Left cardiac atrium (tissue), 4 donors: ENCODE data around the gene LTBP4. TPM values are rescaled to one million over a fixed set of nuclear protein-coding genes. Genes with fewer than 3 reads are reported as not detected.

Experiments used
- ATAC-seq, 2 donors: fragments of 200-7000 bp; cut with Tn5 transposase; one replicate each; pipeline ENCODE4 v1.9.1; 2020; ENCODE audit warnings: mild to moderate bottlenecking in 2 of 2, moderate library complexity in 2 of 2
- DNase-seq: peaks from one replicate; pipeline ENCODE4 v3.0.0-alpha.2; 2020
- intact Hi-C, 2 donors: fragments of 100-400 bp; cut with DNase I; formaldehyde crosslinking; loops; one replicate each; pipeline versions ENCODE4 v1.14.1 to v1.15.1; 2022 to 2023
- total RNA-seq, 2 donors: library from RNA; stranded (reverse); fragmentation: NEBNext Ultra II Directional; extraction: Animal tissue kit (Norgen Biotek cat#: 25700); gene quantifications; one replicate each; pipeline ENCODE4 v1.2.1, GENCODE V29; 2021
- donor health status: DM: no; HTN: yes; CAD: no.
- donor health status: DM: no; HTN: yes; CAD: no; lungs with severe emphysema.
- donor health status: DM: yes; HTN: yes; CAD: no.
- donor health status: Dilated cardiomyopathy.

LTBP4 gene
- total RNA-seq, 2 donors from 2014 or later, result 272 to 361 TPM

- intact Hi-C loops, result no loop called here
- DNase-seq, result no peak
- no peak for ATAC-seq
These were observed 30.2 kb upstream of the LTBP4 start for GRCh38 chr19:40571005-40571318.

GRCh38 chr19:40571831-40572495 lies 29.2 kb upstream of the LTBP4 start:
- DNase-seq (no peak), ATAC-seq (no peak)
- intact Hi-C loops, result no loop called here

- no peak for DNase-seq
- intact Hi-C loops, result no loop called here
- ATAC-seq, result no peak
These were observed 25.8 kb upstream of the LTBP4 start for GRCh38 chr19:40575326-40575725.

DNA sequence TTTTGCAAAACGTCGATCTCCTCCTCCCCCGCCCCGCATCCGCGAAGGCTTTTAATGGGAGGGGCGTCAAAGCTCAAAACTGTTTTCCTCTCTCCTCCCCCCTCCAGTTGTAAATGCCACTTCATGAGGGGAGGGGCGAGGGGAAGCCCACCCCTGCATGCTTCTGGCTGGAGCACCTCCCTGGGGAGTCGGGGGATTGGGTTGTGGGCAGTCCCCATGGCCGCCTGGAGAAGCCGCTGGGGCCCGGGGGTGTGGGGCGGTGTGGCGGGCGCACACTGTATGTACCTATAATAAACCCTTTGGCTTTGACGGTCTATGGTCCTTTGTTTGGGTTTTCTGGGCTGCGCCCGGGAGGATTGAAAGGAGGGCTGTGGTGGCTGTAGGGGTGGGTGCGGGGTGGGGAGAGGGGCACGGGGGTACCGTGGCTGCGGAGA lies 25.0 kb upstream of the LTBP4 start:
- ATAC-seq (peak in 1 of 2 donors; percentile 5), DNase-seq (no peak)
- intact Hi-C loops, result no loop called here

DNA sequence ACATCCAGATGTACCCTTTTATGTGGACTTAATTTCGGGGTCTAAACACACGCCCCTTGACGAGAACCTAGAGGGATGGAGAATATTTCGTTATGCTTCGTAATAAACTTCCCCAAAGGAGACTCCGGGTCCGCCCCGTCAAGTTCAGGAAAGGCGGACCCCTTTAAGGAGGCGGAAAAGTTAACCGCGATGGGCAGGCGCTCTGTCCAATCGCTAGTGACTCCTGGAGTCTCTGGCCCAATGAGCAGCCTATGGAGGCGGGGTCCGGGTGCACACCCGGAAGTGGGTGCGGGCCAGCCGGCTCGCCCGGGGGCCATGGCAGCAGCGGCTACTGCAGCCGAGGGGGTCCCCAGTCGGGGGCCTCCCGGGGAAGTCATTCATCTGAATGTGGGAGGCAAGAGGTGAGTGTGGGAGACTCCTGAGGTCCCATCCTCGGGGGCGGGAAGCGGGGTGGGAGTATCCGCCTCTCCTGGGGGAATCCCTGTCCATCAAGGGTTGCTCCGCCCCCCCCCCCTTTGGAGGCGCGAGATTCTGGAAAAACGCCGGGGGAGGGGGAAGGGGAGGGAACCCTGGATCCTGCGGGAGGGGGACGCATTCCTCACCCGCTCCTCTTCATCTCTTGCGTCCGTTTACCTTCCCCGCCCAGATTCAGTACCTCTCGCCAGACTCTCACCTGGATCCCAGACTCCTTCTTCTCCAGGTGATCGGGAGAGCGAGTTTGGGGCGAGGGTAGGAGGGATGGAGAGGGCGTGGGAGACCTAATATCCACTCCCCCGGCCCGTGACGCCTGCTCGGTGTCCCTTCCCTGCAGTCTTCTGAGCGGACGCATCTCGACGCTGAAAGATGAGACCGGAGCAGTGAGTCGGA lies 24.4 kb upstream of the LTBP4 start, which contains the start of gene SHKBP1:
SHKBP1 (plus strand) TSS at position 289 of the 867 bp plus-strand sequence; CDS start at position 316, 27 bp downstream.
- intact Hi-C loops, result no loop called here

DNA sequence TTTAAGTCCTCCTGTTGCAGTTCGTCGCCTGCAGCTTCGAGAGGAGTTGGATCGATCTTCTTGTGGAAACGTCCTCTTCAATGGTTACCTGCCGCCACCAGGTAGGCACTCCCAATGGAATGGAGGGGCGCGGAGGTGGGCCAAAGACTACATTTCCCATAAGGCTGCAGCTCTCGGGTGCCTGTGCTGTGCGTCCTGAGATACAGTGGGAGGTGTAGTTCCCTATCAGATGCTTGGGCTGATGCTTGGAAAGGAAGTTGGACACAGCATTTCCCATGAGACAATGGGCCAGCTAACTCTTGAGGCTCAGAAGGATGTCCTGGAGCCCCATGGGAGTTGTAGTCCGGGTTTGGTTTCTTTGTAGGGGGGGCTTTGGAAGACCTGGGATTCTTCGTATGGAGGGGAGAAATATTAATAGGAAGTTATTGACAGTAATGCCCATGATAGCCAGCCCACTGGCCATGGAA lies 22.7 kb upstream of the LTBP4 start:
- no peak for ATAC-seq

More for the DNA sequence above, 24.4 kb upstream of the LTBP4 start, which contains the start of gene SHKBP1:
- ATAC-seq (peak; percentile 99), DNase-seq (peak; percentile 96)

GRCh38 chr19:40580619-40581018 lies 20.6 kb upstream of the LTBP4 start:
- DNase-seq (no peak), ATAC-seq (no peak)
- intact Hi-C loops, result no loop called here

More for the DNA sequence above, 22.7 kb upstream of the LTBP4 start:
- intact Hi-C loops, result no loop called here
- DNase-seq, result no peak

GRCh38 chr19:40581531-40581930 lies 19.6 kb upstream of the LTBP4 start:
- intact Hi-C loops, result no loop called here
- ATAC-seq, result no peak
- no peak for DNase-seq

GRCh38 chr19:40582467-40582866 lies 18.7 kb upstream of the LTBP4 start:
- ATAC-seq, result no peak
- intact Hi-C loops, result no loop called here
- DNase-seq, result no peak

GRCh38 chr19:40583283-40583682 lies 17.9 kb upstream of the LTBP4 start:
- no peak for ATAC-seq
- intact Hi-C loops, result no loop called here

DNA sequence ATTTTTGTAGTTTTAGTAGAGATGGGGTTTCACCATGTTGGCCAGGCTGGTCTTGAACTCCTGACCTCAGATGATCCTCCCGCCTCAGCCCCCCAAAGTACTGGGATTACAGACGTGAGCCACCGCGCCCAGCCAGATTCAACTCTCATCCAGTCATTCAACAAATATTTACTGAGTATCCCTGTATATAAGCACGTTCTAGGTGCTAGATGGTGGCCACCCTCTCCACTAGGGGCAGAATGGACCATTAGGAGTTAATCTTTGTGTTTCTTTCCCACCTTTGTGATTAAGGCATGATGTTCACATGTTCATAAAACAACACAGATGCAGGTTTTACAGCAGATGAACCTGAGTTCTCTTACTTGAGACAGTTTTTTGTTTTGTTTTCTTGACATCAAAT lies 17.2 kb upstream of the LTBP4 start:
- ATAC-seq, result no peak
- intact Hi-C loops, result no loop called here

More at GRCh38 chr19:40583283-40583682, 17.9 kb upstream of the LTBP4 start:
- no peak for DNase-seq

DNA sequence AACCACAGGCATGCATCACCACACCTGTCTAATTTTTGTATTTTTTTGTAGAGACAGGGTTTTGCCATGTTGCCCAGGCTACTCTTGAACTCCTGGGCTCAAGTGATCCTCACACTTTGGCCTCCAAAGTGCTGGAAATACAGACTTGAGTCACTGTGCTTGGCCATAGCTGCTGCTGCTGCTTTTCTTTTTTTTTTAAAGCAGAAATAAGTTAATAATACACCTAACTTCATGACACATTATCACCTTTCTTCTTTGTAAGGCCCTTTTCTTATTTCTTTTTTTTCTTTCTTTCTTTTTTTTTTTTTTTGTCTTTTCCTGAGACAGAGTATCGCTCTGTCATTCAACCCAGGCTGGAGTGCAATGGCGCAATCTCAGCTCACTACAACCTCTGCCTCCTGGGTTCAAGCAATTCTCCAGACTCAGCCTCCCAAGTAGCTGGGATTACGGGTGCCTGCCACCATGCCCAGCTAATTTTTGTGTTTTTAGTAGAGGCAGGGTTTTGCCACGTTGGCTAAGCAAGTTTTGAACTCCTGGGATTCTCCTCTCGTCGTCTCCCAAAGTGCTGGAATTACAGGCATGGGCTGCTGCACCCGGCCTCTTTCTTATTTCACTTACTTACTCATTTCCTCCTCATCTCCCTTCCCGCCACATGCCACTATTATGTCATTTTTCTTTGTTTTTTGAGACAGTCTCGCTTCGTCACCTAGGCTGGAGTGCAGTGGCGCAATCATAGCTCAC lies 15.8 kb upstream of the LTBP4 start:
- DNase-seq (no peak), ATAC-seq (no peak)
- intact Hi-C loops, result no loop called here

More for the DNA sequence above, 17.2 kb upstream of the LTBP4 start:
- no peak for DNase-seq

DNA sequence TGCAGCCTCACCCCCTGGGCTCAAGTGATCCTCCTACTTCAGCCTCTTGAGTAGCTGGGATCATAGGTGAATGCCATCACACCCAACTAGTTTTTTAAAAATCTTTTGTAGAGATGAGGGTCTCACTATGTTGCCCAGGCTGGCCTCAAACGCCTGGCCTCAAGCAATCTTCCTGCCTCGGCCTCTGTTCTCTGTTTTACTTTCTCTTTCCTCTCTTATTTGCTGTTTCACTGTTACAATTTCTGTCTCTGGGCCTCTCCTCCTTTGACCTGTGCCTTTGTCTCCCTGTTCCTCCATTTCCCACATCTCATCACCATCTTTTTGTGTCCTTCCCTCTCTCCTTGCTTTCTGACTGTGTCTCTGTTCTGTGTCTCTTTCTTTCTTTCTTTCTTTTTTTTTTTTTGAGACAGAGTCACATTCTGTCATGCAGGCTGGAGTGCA lies 15.2 kb upstream of the LTBP4 start:
- ATAC-seq, result no peak

DNA sequence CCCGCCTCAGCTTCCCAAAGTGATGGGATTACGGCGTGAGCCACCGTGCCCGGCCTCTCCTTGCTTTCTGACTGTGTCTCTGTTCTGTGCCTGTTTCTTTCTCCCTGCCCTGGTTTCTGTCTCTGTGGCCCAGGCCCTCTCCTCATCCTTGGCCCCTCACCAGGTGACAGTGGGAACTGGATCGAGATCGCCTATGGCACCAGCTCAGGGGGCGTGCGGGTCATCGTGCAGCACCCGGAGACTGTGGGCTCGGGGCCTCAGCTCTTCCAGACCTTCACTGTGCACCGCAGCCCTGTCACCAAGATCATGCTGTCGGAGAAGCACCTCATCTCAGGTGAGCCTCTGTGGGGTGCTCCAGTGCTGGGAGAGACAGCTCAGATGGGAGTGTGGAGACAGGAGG lies 14.6 kb upstream of the LTBP4 start:
- ATAC-seq, result no peak
- no peak for DNase-seq

More for the DNA sequence above, 15.2 kb upstream of the LTBP4 start:
- intact Hi-C loops, result no loop called here
- no peak for DNase-seq

DNA sequence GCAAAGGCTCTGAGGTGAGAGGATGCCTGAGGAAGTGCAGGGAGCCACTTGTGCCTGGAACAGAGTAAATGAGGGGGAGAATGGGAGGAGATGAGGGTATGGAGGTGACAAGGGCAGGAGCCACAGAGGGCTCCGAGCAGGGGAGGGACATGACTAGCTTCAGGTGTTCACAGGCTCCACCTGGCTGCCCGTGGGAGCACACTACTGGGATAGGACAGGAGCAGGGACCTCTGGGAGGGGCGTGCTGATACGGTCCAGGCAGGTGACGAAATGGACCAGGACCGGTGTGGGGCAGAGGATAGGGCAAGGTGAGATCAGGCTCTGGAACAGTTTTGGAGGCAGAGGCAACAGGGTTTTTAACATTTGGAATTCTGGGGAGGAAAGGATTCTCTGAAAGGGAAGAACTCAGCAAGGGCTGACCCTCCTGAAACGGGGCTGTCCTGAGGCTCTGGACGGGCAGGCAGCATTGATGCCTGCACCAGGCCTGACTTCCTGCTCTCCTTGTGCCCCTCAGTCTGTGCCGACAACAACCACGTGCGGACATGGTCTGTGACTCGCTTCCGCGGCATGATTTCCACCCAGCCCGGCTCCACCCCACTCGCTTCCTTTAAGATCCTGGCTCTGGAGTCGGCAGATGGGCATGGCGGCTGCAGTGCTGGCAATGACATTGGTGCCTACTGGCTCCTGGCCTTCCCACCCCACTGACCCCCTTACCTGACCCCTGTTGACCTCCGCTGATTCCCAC lies 12.9 kb upstream of the LTBP4 start:
- DNase-seq (no peak), ATAC-seq (no peak)
- intact Hi-C loops, result no loop called here

More for the DNA sequence above, 14.6 kb upstream of the LTBP4 start:
- intact Hi-C loops, result no loop called here

DNA sequence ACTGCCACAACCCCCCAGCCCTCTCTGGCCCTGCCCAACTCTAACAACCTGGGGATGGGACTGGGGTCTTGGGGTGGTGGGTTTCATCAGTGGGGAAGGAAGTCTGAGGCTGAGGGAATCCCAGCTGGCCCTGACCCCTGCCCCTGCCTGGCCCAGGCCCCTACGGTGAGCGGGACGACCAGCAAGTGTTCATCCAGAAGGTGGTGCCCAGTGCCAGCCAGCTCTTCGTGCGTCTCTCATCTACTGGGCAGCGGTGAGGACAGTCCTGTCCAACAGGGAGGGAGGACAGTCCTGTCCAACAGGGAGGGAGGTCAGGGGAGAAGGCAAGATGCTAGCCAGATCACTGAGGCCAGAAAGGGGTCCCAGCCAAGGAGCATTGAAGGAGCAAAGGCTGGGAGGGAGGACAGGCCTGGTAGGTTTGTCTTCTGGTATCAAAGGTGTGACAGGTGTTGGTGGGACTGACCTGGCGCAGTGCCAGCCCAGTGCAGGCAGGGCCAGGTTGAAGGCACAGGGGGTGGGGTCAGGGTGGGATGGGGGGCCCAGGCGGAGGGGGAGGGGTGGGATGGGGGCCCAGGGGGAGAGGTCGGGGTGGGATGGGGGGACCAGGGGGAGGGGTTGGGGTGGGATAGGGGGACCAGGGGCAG lies 12.1 kb upstream of the LTBP4 start:
- DNase-seq (no peak), ATAC-seq (no peak)
- intact Hi-C loops, result no loop called here

DNA sequence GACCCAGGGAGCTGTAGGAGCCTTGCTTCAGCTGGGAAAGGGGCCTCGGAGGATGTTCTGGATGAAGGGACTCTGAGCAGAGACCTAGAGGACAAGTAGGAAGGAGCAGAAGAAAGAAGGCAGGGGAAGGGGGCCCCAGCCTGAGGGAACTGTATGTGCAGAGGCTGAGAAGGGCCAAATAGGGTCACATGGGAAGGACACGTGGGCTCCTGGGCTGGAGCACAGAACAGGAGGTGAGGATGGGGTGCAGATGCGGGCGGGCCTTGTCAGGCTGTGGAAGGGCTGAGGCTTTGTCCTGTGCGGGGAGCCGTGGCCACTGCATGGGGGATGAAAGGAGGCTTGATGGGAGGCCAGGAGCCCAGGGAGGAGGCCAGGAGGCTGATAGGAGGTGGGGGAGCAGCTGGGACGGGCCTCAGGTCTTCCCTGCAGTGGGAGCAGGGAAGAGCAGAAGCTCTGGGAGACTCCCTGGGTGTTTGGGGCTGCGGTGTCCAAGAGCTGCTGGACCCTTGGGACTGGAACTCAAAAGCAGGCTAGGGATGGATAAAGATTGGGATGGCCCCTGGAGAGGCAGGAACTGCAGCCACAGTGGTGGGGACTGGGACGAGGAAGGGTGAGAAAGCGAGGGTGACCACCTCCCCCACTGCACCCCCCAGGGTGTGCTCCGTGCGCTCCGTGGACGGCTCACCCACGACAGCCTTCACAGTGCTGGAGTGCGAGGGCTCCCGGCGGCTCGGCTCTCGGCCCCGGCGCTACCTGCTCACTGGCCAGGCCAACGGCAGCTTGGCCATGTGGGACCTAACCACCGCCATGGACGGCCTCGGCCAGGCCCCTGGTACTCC lies 11.4 kb upstream of the LTBP4 start:
- no peak for ATAC-seq

More for the DNA sequence above, 11.4 kb upstream of the LTBP4 start:
- no peak for DNase-seq
- intact Hi-C loops, result loop anchor here (10.0 kb wide), 2 partner anchors 65 to 285 kb away; no protein-coding TSS in a partner anchor
